Cerebellar nuclear complex (tissue), 1 donor: Measurements from ENCODE around the gene CTTN.

ENCODE experiments used
- DNase-seq, 2 experiments: peaks; one replicate each; lab custom pipeline; 2025; lab: John Stamatoyannopoulos, UW

CTTN gene

GRCh38 chr11:70409871-70410270, 11.5 kb downstream of the CTTN start:
- no peak for DNase-seq

DNA sequence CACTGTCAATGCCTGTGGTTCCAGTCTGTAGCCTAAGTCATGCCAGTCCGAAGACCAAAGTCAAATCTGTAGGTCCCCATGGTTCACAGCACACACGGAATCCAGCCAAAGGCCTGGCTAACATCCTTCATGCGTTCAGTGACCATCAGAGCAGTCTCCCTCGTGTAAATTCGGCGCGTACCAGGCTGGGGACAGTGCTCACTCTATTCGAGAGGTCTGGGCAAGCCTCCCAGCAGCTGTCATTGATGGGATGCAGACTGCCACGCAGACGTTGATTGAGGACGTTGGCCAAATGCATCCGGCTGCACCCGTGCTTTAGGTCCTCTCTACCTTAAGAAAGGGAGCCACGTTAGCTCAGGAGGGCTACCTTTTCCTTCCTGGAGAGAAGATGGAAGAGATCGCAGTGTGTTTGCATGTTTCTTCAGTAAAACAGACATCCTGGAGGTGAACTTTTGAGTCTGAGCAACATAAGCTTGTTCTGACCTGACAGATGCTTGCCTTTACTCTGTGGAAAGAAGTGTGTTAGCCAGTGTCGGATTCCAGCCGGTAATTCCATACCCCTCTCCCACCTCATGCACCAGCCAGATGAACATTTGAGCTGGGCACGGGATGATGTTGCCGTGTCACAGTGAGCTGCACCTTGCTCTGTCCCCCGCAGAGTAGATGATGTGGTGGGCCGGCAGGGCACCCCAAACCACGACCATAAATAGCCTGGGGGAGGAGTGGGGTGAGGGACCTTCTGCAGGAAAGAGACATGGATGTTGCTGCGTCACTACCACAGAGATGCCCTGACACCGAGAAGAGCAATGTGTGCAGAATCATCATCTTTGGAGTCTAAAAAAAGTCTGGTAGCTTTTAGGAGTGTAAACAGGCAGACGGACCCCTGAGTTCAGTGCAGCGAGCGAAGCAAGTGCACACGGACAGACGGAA, 12.2 kb downstream of the CTTN start:
- DNase-seq = no peak

- DNase-seq = no peak
These were observed 13.6 kb downstream of the CTTN start for GRCh38 chr11:70411713-70412452.

GRCh38 chr11:70413151-70413550, 14.8 kb downstream of the CTTN start:
- DNase-seq = no peak

DNA sequence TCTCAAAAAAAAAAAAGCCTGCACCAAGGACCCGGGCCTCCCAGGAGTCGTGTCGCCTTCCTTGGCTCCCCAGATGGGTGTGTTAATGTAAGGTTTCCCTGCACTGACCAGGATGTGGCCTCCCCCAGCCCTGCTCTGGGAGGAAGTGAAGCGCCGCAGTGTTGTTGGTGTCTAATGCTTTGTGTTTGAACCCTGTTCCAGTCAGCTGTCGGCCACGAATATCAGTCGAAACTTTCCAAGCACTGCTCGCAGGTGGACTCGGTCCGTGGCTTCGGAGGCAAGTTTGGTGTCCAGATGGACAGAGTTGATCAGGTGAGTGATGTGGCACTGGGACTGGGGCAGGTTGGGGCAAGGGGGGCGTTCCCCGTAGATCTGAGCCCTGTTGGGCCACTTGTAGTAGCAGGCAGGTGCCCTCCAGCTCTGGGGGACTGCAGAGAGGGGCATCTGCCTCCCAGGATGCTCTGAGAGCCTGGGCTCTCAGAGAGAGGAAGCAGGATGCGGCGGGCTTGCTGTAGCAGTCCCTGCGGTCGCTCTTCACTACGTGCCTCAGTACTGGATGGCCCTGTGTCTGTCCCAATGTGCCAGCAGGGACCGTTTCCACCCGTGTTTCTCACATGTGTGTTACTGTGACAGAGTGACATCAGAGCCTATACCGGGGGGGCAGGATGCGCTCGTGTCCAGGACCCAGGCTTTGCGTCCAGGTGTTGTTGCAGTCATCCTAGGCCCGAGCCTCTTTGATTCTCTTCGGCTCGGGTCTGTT, 16.2 kb downstream of the CTTN start:
- no peak for DNase-seq

GRCh38 chr11:70415191-70415590, 16.9 kb downstream of the CTTN start:
- no peak for DNase-seq

GRCh38 chr11:70415642-70416395, 17.5 kb downstream of the CTTN start:
- DNase-seq = no peak

DNA sequence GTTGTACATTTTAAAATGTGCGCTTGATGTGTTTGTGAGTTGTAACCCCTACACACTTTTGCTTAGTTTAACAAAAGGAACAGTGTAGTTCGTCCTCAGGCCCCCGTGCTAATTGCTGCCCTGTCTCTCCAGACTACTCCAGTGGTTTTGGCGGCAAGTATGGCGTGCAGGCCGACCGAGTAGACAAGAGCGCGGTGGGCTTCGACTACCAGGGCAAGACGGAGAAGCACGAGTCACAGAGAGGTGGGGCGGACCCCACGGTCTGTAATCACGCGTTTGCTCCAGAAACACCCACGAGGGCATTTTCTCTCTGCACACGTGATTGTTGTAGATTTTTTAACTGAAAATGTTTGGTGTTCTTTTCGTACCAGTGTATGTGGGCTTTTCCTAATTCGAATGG, 18.6 kb downstream of the CTTN start:
- no peak for DNase-seq

DNA sequence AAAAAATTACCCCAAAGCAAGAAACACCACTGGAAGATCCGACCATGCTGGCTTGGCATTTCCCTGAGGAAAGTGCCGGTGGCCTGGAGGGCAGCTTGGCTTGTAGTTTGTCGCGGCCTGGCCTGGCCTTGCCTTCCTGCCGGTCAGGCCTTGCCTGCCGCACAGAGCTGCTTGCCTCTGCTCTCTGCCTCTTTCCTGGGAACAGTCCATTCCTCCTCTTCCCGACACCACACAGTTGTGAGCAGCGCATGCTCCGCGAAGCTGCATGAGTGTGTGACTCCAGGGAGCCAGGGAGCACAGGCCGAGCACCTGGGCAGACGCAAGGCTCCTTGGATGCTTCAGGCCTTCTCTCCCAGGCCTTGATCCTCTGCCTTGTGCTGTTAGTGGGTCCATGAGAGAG, 19.8 kb downstream of the CTTN start:
- no peak for DNase-seq

DNA sequence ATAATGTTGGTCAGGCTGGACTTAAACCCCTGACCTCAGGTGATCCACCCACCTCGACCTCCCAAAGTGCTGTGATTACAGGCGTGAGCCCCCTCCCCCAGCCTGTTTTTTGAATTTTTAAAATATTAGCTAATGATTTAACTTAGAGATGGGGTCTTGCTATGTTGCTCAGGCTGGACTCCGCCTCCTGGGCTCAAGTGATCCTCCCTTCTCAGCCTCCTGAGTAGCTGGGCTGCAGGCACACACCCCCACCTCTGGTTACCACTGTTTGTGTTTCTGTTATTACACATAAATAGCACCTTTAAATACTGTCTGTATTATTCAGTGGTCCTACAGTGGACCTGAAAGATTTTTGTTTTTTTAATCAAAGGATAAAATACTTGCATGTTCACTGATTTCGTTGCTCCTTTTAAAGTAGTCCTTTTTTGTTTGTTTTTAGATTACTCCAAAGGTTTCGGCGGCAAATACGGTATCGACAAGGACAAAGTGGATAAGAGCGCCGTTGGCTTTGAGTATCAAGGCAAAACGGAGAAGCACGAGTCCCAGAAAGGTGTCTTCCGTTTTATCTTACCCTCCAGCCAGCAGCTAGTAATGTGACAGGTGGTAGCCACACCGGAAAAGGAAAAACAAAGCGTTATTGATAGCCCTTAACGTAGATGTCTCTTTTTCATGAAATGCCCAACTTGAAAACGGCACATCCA, 21.1 kb downstream of the CTTN start:
- DNase-seq = no peak

DNA sequence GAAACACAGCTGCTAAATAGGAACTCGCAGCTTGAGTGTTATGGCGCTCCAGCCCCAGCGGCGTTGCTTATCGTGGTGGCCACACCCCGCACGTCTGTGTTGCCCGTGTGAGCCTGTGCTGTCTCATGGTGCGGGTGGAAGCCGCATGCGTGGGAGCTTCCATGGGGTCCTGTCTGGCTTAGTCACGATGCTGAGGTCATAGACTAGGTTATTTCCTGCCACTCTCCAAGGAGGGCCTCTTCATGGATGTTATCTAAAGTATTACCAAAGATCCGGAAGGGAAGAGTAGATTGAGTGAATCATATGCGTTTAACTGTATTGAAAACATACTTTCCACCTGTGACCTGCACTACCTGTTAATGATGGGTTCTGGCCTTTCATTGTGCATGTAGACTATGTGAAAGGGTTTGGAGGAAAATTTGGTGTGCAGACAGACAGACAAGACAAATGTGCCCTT, 21.7 kb downstream of the CTTN start:
- DNase-seq = no peak

- DNase-seq = no peak
These were observed 22.2 kb downstream of the CTTN start for GRCh38 chr11:70420496-70420895.

GRCh38 chr11:70421123-70421522, 22.8 kb downstream of the CTTN start:
- DNase-seq = no peak

DNA sequence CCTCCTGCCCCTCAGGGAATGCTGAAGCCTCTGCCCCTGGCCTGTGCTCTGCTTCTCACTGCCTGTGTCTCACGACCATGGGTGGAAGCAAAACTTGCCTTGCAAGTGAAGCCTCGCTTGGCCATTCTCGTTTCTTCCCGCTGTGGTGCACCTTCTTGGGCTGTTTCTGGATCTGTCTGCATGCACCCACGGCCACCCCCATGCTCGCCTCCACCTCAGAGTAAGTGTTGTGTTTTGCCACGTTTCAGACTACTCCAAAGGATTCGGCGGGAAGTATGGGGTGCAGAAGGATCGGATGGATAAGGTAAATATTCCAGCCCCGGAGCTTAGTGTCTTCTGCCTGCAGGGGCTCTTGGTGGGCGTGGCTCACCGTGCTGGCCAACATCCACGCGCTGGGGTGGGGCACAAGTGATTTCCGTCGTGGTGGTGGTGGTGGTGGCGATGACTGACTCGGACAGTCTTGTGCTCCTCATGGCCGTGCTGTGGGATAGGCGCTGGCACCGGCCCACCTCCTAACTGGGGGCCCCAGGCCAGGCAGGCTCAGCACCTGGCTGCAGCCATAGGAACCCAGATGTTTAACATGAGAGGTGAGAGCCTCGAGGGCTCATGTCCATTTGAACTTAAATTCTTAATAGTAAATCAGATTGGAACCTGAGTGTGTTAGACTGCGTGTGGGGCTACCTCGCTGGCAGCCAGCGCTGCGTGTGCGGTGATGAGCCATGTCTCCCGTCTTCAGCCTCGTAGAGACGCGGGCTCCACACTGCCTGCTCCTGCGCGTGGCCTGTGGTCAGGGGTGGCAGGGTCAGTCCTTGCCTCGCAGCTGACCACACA, 24.6 kb downstream of the CTTN start:
- DNase-seq = no peak

DNA sequence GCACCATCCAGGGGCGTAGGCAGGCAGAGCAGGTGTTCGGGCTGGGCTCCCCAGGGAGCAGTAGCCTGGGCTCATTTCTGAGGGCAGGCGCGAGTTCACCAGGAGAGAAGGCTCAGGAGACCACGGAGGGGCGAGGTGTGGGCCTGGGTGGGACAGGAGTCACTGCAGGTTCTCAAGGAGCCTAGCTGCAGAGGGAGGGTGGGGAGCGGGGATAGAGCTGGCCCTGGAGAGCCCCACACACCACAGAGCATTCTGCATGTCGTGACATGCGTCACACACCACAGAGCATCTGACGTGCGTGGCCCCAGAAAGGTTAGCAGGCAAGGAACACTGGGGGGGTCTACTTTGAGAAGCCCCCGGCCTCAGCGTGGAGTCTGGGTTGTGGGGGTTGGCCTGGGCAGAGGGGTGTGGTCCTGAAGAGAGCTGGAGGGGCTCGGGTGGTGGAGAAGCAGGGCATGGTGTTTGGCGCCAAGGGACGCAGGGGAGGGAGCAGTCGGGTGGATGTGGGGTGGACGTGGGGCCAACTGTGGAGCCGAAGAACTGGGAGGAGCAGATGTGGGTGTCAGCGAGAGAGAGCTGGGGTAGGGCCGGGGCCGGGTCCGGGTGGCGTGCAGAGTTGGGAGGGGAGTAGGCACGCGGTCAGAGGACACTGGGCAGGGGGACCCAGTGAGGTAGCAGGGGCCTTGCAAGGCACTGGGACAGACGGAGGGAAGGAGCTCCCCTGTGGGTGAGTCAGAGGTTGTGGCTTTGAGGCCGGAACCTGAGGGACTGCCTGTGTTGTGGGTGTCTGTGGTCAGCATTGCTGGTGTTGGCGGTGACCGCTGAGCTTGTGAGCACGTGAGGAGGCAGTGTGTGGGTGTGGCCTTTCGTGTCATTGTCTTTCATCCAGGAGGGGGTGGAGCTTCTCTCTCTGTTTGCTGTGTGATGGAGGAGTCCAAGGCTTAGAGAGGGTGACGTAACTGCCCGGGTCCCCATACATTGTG, 25.5 kb downstream of the CTTN start:
- DNase-seq = no peak

DNA sequence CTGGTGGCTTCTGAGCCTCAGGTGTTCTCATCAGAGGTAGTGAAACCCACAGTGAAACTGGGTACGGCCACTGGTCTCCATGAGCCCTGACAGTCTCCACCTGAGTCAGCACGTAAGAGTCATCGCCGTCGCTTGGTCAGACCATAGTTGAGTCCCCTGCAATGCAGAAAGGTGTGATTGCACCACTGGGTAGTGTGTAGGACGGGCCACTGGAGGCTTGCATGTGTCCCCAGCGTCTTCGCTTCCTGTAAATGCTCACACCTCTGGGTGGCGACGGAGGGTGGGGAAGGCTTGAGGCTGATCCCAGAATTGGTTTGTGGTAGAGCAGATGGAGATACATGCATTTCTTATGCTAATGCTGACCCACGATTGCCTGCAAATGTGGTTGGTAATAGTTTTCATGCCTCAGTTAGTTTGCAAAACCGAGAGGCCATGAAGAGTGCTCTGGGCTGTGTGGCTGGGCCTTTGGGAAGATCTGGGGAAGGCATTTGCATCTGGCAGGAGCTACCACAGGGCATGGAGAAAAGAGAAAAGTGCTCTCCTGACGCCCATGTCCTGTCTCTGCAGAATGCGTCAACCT, 26.5 kb downstream of the CTTN start:
- DNase-seq = no peak

DNA sequence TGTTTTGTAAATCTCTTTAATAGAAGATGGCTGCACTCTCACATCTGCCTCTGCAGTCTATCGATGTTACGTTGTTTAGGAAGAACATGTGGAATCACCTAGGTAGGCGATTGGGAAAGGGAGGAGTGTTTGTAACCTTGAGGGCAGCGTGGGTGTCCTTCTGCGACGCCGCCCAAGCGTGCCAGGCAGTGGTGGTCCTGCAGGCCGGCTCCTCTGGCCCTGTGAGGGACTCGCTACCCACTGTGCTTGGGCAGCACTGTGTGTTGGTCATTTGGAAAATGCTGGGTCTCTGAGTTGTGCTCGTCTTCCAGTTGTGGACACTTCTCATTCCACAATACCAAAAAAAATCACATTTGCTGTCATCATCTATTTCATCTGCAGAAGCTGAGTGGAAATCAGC, 29.1 kb downstream of the CTTN start:
- DNase-seq = no peak

DNA sequence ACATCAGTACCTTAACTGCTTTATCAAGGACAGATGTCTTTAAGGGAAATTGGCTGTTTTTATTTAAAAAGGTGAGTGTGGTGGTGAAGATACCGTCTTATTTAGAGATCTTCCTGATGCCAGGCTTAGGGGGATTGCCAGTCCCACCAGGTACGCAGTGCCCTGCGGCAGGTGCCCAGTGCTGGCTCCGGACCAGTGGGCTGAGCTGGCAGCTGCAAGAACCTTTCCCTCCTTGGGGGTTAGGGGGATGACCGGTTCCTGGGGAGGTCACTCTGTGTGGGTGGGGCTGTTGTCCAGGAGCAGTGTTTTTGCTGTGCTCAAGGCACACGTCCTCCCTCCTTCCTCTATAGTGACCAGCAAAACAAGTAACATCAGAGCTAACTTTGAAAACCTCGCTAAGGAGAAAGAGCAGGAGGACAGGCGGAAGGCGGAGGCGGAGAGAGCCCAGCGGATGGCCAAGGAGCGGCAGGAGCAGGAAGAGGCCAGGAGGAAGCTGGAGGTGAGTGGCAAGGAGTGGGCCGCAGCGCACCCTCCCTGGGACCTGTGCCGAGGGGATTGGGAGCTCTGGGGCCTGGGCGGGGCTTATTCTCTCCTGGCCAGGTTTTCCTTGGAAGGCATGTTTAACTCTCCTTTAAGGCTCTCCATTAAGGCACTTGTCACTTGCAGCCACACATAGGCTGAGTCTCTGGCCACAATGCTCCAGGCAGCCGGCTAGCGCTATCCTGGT, 30.5 kb downstream of the CTTN start:
- no peak for DNase-seq
